ENCODE data around the gene PCIF1.
"Not testable (repeated sequence)": the region's sequence is repeated elsewhere in the genome, so short reads cannot be mapped to it uniquely, and the experiment has no call there.

PCIF1 gene

GRCh38 chr20:45934586-45935415, at the start of gene PCIF1:
TSS of gene PCIF1 (plus strand) at chr20:45934683. CDS start at chr20:45939000, 4,317 bp downstream.
- FAIRE-seq = no peak

GRCh38 chr20:45886590-45887345, 47.7 kb upstream of the PCIF1 start:
- FAIRE-seq = no peak

DNA sequence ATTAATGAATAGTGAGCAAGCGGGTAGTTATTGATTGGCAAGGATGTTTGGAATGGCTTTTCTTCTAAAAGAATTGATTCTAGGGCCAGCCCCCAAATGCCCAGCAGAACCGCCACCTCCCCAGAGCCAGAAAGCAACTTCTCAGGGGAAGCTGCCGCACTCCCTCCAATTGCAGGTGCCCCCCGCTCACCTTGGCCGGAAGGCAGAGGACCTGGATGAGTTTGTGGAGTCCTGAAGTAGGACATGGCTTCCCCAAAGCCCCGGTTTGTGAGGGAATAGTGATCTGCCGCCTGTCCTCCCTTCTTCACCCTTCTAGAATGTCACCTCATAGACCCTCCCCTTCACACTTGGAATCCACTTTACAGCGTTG, 47.2 kb upstream of the PCIF1 start, which contains the start of gene SPATA25:
Gene SPATA25 (minus strand): TSS at position 277 of the 370 bp plus-strand sequence. CDS start 32 bp downstream, at position 245.
- FAIRE-seq = no peak

DNA sequence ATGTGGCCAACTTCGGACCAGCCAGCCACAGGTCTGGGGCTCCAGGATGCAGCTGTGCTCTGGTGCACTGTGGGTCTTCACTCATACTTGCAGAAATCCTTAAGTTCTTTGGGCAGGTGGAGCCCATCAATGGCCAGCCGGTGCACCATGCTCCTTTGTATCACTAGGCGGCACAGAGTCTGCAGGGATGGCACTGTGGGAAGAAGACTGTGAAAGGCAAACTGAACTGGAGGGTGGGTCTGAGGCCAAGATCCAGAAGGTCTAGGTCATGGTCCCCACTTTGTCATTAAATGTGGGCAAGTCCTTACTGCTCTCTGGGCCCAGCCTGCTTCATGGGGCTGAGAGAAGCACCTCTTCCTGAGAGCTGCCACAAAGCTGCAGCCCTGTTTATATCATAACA, 45.8 kb upstream of the PCIF1 start:
- no peak for FAIRE-seq

GRCh38 chr20:45890077-45890984, 44.2 kb upstream of the PCIF1 start:
- FAIRE-seq = no peak

DNA sequence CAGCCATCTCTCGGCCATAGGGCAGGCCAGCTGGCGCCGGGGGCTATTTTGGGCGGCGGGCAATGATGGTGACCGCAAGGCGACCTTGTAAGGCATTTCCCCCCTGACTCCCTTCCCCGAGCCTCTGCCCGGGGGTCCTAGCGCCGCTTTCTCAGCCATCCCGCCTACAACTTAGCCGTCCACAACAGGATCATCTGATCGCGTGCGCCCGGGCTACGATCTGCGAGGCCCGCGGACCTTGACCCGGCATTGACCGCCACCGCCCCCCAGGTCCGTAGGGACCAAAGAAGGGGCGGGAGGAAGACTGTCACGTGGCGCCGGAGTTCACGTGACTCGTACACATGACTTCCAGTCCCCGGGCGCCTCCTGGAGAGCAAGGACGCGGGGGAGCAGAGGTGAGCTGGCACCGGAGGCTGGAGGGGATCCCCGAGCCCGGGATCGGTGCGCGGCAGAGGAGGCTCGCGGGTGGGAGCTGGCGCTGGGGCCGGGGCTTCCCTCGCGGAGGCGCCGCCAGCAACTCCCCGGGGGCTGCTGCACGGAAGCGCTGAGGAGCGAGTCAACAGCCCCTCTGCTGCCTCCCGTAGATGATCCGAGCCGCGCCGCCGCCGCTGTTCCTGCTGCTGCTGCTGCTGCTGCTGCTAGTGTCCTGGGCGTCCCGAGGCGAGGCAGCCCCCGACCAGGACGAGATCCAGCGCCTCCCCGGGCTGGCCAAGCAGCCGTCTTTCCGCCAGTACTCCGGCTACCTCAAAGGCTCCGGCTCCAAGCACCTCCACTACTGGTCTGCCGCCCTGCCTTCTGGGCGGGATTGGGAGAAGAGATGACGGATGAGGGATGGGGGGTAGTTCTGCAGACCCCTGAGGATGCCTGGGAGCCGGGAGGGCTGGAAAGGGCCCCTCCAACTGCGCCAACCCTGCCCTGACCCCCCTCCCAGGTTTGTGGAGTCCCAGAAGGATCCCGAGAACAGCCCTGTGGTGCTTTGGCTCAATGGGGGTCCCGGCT, 43.2 kb upstream of the PCIF1 start, which contains the start of the genes CTSA and NEURL2:
Gene CTSA (plus strand): TSS at position 351 of the 999 bp plus-strand sequence. CDS start 234 bp downstream, at position 585.
Gene NEURL2 (minus strand): TSS at position 224 of the 999 bp plus-strand sequence. CDS start 217 bp downstream, at position 7.
- FAIRE-seq = no peak

DNA sequence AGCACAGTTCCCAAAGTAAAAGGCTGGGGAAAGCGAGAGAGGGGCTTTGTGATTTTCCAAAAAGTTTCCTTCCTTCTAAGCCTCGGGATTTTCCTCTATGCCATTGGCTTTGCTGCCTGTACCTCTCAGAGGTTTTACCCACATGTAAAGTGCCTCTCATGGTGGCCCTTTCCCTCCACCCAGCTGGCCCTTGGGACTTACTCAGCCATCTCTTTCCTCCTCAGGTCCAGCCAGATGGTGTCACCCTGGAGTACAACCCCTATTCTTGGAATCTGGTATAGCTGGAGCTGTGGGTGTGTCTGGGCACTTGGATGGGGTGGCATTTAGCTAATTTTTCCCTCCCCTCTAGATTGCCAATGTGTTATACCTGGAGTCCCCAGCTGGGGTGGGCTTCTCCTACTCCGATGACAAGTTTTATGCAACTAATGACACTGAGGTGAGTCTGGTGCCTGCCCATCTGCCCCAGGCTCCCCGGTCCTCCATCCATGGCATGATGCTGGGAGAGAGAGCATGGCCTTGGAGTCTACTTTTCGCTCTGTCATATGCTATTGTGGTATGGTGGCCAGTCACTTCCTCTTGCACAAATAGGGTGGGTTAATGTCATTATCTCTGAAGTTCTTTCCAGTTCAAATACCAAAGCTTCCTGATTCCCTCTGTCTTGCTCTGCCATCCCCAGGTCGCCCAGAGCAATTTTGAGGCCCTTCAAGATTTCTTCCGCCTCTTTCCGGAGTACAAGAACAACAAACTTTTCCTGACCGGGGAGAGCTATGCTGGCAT, 42.2 kb upstream of the PCIF1 start:
- FAIRE-seq = no peak

DNA sequence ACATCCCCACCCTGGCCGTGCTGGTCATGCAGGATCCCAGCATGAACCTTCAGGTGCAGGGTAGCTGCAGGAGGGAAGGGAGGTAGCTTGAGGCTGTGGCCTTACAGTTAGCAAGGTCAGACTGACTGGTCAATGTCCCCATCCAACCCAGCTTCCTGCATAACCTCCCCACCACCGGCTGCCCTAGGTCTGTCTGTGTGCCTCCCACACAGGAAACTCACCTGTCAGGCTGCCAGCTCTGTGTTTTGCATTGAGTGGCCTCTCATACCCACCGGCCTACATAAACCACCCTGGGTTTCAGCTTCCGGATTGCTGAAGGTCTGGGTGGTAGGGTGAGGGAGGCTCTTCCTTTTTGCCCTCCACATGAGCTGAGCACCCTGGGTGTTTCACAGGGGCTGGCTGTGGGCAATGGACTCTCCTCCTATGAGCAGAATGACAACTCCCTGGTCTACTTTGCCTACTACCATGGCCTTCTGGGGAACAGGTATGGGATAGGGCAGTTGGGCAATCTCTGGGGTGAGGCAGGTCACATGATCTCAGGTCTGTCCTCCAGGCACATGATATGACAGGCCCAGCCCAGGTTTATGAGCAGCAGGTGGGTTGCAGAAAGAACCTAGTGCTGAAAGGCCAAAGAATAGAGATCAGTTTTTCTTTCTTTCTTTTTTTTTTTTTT, 41.5 kb upstream of the PCIF1 start:
- FAIRE-seq = no peak

DNA sequence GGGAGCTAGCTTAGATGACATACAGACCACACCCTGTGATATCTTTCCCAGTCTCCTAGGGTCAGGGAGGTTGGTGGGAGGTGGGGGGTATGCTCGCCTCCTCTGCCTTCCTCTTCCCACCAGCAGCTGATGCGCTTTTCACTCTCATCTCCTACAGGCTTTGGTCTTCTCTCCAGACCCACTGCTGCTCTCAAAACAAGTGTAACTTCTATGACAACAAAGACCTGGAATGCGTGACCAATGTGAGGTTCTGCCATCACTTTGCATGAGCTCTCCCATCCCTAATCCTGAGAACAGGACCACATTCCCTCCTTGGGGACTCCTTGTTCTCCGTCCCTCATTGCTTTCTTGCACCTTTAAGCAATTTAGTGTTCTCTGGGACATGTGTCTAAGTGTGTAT, 40.7 kb upstream of the PCIF1 start:
- FAIRE-seq = no peak

DNA sequence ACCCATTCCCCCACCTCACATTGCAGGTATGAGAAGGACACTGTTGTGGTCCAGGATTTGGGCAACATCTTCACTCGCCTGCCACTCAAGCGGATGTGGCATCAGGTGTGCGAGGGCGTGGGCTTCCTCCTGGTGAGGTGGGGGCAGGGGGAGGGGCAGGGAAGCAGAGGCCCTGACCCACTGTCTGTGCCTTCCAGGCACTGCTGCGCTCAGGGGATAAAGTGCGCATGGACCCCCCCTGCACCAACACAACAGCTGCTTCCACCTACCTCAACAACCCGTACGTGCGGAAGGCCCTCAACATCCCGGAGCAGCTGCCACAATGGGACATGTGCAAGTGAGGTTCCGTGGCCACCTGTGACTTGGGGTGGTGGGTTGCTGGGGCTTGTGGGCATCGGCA, 39.7 kb upstream of the PCIF1 start:
- no peak for FAIRE-seq

- FAIRE-seq = no peak
These were observed 37.8 kb upstream of the PCIF1 start for GRCh38 chr20:45896641-45897161.

GRCh38 chr20:45897289-45897688, 37.2 kb upstream of the PCIF1 start:
- no peak for FAIRE-seq

GRCh38 chr20:45897692-45898091, 36.8 kb upstream of the PCIF1 start:
- FAIRE-seq = no peak

DNA sequence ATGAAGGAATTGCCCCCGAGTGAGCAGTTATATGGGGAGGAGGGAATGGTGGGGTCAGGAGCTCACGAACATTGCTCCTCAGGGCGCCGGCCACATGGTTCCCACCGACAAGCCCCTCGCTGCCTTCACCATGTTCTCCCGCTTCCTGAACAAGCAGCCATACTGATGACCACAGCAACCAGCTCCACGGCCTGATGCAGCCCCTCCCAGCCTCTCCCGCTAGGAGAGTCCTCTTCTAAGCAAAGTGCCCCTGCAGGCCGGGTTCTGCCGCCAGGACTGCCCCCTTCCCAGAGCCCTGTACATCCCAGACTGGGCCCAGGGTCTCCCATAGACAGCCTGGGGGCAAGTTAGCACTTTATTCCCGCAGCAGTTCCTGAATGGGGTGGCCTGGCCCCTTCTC, 36.2 kb upstream of the PCIF1 start:
- FAIRE-seq = no peak

DNA sequence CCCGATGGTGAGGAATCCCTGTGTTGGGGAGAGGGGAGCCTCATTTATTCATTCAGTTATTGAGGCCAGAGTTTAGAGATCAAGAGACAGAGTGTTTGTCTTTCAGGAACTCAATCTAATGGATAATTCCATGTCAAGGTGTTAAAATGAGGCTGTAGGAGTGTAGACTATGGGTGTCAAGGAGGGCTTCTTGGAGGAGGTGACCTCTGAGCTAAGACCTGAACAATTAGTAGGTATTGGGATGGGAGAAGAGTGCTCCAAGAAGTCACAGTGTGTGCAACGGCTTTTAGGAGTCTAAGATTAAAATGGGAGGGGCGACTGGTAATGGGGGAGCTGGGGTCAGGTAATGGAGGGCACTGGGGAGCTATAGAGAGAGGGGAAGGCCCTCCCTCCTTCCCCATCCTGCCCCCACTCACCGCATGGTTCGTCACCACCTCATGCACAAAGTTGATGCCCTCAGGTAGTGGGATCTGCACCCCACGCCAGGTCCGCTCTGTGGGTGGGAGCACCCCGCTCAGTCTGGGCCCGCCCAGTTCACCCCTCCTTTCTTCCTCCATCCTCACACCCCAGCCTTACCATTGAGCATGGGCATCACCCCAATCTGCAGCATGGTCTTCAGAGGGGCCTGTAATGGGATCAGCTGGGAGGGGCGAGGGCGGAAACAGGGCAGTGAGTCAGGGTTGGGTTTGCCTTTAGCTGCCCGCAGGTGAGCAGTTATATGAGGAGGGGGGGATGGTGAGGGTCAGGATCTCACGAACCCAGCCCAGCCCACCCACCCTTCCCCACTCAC, 35.2 kb upstream of the PCIF1 start:
- FAIRE-seq = no peak

DNA sequence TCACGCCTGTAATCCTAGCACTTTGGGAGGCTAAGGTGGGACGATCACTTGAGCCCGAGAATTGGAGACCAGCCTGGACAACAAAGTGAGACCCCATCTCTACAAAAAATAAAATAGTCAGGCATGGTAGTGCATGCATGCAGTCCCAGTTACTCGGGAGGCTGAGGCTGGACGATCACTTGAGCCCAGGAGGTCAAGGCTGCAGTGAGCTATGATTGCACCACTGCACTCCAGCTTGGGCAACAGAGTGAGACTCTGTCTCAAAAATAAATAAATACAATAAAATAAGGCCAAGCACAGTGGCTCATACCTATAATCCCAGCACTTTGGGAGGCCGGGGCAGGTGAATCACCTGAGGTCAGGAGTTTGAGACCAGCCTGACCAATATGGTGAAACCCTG, 33.2 kb upstream of the PCIF1 start:
- FAIRE-seq = not testable (repeated sequence)

DNA sequence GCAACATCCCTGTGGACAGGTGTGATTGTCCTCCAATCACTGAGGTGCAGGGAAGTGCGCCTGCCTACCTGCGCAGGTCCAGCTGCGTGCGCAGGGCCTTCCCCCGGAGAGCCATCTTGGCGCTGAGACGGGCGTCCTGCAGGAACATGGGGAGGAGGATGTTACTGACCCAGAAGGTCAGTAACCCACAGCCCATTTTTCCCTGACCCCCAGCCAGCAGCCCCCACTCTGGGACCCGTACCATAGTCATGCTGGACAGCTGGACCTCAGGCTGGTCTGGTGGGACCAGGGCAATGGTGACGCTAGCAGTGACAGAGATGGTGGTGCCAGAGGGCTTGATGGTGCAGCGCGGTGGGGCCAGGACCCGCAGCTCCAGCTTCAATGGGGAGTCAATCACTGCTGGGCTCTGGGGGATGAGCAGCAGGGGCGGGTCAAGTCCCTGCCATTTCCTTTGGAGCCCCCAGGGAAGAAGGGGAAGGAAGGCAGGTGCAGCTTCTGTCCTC, 32.2 kb upstream of the PCIF1 start:
- FAIRE-seq = no peak
